Hindlimb muscle (tissue), 1 donor: ENCODE results near the gene TAF1B. TPM values are rescaled to one million over a fixed set of nuclear protein-coding genes. Genes with fewer than 3 reads are reported as not detected.
A peak's percentile ranks its signal among the peaks of the same experiment; 100 is the strongest.

Experiments used
- DNase-seq: peaks from one replicate; pipeline ENCODE4 v3.0.0-alpha.2; 2013
- polyA plus RNA-seq: library from polyadenylated mRNA; unstranded; fragments of 120-200 nt; gene quantifications from one replicate; pipeline ENCODE4 v1.2.1, GENCODE V29; 2013; ENCODE audit not compliant: insufficient read length

The TAF1B gene
- polyA plus RNA-seq, 1 donor = 11.4 TPM

GRCh38 chr2:9968553-9969497 is 125.6 kb downstream of the TAF1B start:
- DNase-seq = no peak

GRCh38 chr2:9970200-9971044 is 127.1 kb downstream of the TAF1B start:
- DNase-seq = peak; percentile 45

- DNase-seq = no peak
These were observed 128.0 kb downstream of the TAF1B start for GRCh38 chr2:9971105-9971818.

GRCh38 chr2:9971890-9972289 is 128.6 kb downstream of the TAF1B start:
- no peak for DNase-seq

GRCh38 chr2:9972621-9973479 is 129.6 kb downstream of the TAF1B start:
- DNase-seq = no peak

GRCh38 chr2:9973690-9974089 is 130.4 kb downstream of the TAF1B start:
- DNase-seq = no peak

- DNase-seq = no peak
These were observed 131.1 kb downstream of the TAF1B start for GRCh38 chr2:9974343-9974742.

GRCh38 chr2:9975328-9975727 is 132.1 kb downstream of the TAF1B start:
- no peak for DNase-seq

GRCh38 chr2:9975805-9976447 is 132.7 kb downstream of the TAF1B start:
- DNase-seq = peak; percentile 47

GRCh38 chr2:9979977-9980376 is 136.7 kb downstream of the TAF1B start:
- no peak for DNase-seq

- no peak for DNase-seq
These were observed 137.2 kb downstream of the TAF1B start for GRCh38 chr2:9980520-9980919.

- DNase-seq = no peak
These were observed 138.4 kb downstream of the TAF1B start for GRCh38 chr2:9981655-9982054.

GRCh38 chr2:9982248-9982647 is 139.0 kb downstream of the TAF1B start:
- peak; percentile 57 for DNase-seq

GRCh38 chr2:9982891-9983290 is 139.6 kb downstream of the TAF1B start:
- DNase-seq = no peak

- no peak for DNase-seq
These were observed 140.3 kb downstream of the TAF1B start for GRCh38 chr2:9983401-9984216.

Other genes starting within 250 kb of the TAF1B start
- gene YWHAQ, start 212.5 kb upstream of the TAF1B start, polyA plus RNA-seq = 186 TPM
- 1.9 TPM for gene GRHL1, start 108.2 kb downstream of the TAF1B start, polyA plus RNA-seq
- gene KLF11, start 200.1 kb downstream of the TAF1B start, polyA plus RNA-seq = 23.7 TPM
- gene CYS1, start 236.9 kb downstream of the TAF1B start, polyA plus RNA-seq = 14.0 TPM